NCI-H82 (cell line): ENCODE data around the gene GRPEL1.
"Not testable (repeated sequence)": the region's sequence is repeated elsewhere in the genome, so short reads cannot be mapped to it uniquely, and the experiment has no call there.

Experiments
- DNase-seq: peaks from one replicate; lab custom pipeline; 2025; lab: John Stamatoyannopoulos, UW

GRPEL1 gene

DNA sequence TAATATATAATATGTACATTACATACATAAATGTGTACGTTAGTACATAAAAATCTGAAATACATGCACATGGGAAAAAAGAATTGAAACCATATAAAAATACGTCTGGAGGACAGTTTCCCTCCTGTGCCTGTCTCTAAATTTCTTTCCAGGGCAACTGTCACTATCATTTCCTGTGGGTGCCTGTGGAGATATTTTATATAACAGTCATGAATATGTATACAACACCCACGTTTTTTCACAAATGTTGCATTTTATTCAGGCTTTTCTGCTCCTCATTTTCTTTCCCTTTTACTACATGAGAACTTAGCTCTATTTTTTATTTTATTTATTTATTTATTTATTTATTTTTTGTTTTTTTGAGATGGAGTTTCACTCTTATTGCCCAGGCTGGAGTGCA, 24.2 kb upstream of the GRPEL1 start:
- DNase-seq: no peak

DNA sequence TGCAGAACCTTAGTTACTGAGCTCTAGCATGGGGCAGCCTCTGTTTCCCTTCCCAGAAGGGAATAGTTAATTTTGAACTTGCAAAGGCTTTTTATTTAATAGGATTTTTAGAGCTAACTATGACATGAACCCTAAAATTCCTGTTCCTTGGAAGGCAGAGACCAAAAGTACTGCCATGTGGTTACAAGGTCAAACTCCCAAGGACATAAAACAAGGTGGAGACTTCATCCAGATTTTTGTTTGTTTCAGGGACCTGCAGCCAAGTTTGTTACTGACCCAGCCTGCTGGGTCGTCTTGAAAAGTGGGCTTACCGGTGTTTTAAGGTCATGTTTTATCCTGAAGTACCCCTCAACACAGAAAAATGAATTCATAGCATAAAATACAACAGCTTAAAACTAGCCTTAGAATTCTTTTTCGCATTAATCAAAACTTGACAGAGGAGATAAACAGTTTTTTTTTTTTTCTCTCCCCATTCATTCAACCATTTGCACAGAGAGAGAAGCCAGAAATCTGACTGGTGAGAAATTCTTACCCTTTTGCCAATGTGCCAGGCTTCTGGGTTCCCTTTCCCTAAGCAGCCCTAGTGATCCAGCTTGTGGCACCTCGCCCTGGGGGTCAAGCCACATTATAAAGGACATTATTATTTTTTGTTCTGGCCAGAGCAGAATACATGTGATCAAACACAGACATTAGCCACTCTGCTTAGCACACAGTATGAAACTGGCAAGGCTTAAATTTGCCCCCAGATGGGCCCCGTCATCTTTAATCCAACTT, 21.5 kb upstream of the GRPEL1 start:
- DNase-seq: no peak

DNA sequence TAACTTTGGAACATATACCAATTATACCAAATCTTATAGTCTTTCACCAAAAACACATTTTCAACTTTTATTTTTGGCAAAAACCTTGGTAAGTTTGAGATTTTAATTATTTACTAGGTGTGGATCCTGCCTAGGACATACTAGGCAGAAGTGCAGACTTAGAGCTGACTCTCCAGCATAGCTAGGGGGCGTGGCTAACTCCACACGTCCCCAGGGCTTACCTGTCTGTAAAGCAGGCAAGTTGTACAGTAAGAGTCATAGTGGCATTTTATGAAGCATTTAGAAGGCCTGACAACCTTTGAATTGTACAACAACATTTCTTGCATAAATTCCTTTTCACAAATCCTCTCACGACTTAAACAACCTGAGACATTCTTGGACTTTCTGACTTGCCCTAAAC, 19.2 kb upstream of the GRPEL1 start:
- no peak for DNase-seq

DNA sequence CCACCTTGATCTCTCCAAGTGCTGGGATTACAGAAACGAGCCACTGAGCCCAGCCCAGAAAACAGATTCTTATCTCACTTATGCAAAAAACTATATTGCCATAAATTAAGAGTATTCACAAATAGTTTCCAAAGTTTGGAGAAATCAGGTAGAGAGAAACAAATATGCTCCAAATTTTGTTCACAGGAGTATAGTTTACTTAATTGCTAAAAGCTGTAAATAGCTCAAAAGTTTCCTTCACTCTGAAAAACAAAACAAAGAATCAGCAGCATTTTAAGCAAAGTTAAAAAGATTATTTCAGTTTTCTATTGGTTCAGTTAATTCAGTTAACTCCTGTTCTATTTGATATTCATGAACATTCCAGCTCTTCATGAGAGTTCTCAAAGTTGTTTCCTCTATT, 18.5 kb upstream of the GRPEL1 start:
- DNase-seq: no peak

DNA sequence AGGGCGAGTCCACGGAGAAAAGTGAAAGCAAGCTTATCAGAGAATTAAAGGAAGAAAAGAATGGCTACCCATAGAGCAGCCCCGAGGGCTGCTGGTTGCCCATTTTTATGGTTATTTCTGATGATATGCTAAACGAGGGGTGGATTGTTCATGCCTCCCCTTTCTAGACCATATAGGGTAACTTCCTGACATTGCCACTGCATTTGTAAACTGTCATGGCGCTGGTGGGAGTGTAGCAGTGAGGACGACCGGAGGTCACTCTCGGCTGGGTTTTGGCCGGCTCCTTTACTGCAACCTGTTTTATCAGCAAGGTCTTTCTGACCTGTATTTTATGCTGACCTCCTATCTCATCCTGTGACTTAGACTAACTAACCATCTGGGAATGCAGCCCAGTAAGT, 16.7 kb upstream of the GRPEL1 start:
- DNase-seq: not testable (repeated sequence)

DNA sequence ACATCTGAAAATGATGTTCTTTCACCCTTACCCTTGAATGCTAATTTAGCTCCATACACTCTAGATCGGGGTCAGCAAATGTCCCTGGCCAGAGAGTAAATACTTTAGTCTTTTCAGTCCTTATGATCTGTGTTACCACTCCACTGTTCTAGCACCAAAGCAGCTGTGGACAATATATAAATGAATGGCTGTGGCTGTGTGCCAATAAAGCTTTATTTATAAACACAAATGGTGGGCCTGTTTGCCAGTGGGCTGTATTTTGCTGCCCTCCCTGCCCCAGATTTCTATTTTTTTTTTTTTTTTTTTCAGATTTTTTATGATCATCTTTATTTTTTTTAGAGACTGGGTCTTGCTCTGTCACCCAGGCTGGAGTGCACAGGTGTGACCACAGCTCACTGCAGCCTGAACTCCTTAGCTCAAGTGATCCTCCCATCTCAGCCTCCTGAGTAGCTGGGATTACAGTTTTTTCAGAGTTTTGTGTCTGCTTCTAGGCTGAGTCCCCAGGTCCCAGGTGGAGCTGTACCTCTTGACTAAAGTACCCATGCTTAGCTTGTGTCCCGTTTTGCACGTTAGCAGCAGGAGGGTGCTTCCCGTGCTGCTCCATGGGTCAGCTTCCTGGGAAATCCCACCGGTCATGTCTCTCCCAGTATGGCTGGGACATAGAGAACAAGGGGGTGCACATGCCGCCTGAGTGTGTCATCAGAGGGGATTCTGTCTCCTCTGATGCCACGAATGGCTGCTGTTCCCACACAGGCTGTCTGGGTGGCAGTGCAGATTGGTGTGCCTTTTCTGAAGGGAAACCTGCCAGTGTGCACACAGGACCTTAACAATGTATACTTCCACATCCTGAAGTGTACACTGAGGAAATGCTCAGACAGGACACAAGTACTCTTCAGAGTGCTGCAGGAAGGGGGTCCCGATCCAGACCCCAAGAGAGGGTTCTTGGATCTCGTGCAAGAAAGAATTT, 16.0 kb upstream of the GRPEL1 start:
- no peak for DNase-seq

DNA sequence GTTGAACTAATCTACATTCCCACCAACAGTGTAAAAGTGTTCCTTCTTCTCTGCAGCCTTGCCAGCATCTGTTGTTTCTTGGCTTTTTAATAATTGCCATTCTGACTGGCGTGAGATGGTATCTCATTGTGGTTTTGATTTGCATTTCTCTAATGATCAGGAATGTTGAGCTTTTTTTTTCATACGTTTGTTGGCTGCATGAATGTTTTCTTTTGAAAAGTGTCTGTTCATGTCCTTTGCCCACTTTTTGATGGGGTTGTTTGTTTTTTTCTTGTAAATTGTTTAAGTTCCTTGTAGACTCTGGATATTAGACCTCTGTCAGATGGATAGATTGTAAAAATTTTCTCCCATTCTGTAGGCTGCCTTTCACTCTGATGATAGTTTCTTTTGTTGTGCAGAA, 12.0 kb upstream of the GRPEL1 start:
- not testable (repeated sequence) for DNase-seq

DNA sequence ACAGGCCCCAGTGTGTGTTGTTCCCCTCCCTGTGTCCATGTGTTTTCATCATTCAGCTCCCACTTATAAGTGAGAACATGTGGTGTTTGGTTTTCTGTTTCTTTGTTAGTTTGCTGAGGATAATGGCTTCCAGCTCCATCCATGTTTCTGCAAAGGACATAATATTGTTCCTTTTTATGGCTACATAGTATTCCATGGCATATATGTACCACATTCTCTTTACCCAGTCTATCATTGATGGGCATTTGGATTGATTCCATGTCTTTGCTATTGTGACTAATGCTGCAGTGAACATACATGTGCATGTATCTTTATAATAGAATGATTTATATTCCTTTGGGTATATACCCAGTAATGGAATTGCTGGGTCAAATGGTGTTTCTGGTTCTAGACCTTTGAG, 11.6 kb upstream of the GRPEL1 start:
- not testable (repeated sequence) for DNase-seq

DNA sequence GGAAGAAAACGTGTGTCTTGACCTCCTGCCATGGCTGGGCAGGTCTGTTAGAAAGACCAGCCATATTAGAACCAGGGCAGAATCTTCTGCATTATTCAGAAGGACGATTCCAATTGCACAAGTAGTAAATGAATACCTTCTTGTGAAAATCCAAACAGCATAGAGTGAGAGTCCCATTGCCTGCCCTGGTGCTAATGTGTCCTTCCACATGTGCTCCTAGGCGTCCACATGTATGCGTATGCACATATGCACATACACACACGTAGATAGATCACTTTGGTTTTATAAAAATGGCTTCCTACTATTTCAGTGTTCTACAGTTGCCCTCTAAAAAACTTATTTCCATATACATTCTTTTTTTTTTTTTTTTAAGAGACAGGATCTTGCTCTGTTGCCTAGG, 10.2 kb upstream of the GRPEL1 start:
- no peak for DNase-seq

DNA sequence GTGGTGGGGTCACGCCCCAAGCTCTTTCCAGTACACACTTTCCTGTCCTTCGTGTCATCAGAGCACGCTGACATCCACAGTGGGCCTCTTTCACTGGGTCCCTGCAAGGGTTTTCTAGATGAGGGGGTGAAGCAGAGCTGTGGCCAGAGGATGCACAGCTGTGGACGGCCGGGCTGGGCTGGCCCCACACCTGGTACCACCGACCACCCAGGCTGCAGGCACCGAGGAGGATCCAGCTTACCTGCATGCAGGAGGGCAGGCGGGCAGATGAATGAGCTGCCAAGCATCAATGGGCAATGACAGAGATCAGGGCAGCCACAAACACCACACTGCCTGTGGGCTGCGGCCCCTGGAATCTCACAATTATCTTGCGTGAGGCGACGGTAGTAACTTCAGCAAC, 9.5 kb upstream of the GRPEL1 start:
- no peak for DNase-seq

DNA sequence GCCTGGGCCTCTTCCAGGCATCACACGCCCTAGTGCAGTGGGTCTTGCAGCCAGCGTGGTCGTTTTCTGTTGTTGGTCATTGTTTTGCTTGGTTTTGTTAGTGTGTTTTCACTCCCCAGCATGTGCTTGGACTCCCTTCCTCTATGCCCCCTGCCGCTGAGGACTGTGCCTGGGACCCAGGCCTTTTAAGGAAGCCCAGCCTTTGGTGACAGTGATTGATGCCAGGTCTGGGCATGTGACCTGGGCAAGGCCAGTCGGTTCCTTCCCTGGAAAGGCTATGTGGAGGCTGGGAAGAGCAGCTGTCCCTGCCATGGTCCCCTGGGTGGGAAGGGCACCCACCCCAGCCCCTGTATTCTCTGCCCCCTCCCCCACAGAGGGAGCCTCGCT, 8.8 kb upstream of the GRPEL1 start:
- no peak for DNase-seq

DNA sequence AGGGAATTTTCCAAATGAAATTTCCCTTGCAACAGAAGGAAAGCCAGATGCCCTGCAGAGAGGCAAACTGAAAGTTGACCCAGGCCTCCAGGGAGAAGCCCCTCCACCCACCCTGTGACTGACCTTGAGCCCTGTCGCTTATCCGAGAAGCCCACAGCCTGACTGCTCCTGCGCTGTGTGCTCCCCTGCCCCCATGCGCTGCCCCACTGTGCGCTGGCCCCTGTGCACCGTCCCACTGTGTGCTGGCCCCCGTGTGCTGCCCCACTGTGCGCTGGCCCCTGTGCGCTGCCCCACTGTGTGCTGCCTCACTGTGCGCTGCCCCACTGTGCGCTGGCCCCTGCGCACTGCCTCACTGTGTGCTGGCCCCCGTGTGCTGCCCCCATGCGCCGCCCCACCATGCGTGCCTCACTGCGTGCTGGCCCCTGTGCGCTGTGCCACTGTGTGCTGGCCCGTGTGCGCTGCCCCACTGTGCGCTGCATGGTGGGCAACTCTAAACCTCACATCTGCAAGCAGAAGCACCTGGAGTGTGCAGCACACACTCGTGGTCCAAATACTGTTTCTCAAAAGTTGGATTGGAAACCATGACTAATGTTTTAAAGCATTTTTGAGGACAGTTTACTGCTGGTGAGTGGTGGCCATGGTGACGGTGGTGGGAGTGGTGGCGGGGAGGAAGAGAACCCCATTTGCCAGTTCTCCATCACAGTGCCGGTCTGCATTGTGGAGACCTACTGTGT, 8.3 kb upstream of the GRPEL1 start:
- no peak for DNase-seq

DNA sequence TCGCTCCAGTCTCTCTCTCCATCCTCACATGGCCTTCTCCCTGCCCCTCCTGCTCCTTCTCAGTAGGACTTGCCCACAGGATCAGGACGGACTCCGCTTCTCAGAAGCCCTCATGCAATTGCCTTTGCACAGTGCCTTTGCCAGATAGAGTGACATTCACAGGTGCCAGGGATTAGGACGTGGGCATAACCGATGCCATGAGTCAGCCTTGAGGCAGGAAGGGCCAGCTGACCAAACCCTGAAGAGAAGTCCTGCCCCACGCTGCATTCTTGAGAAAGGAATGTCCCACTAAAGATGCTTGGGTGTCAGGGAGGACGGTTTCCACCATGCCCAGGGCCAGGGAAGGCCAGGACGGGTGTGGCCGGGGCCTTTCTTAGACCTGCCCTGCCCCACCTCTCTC, 6.6 kb upstream of the GRPEL1 start:
- no peak for DNase-seq

DNA sequence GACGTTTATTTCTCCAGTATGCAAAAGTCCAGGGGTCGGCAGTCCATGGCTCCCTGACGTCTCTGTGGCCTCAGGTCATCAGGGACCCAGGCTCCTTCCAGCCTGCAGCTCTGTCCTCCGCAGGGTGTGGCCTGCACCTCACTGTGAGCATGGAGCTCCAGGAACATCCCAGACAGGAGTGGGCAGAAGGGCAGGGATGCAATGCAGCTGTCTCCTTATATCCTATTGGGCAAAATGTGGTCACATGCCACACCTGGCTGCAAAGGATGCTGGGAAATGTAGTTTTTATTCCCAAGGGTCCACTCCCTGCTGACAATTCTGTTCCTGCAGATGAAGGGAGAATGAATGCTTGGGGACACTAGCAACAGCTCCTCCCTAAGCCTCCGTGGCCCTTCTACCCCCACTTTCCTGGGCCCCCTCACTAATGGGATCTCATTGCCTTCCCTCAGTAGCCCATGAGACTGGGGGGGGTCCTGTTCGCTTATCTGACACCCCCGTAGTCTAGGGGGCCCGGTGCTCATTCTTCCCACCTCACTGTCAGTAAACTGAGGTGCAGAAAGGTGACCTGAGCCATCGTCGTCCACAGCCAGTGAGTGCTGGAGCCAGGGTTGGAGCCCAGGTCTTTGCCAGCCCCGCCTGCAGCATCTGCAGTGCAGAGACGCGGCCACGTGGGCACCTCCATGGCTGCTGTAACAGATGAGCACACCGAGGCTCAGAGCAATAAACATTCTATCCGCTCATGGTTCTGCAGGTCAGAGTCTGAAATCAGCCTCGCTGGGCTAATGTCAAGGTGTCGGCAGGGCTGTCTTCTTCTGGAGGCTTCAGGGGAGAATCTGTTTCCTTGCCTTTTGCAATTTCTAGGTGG, 5.9 kb upstream of the GRPEL1 start:
- DNase-seq: peak; percentile 88

DNA sequence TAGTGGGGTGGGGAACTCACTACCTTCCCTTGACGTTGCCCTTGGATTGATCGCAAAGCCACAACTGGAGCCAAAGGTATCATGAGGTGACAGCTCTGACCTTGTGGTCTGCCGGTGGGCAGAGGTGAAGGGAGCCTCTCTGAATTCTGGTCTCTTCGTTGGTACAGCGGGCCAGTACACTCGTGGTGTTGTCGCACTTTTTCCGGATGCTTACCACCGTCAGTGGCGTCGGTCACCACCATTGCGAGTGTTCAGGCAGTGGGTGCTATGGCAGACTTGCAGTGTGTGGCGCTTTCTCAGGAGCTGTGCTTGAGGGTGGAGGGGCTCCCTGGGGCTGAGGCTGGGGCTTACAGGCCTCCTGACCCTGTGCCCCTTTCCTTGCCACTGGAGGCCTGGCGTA, 5.2 kb upstream of the GRPEL1 start:
- DNase-seq: no peak

DNA sequence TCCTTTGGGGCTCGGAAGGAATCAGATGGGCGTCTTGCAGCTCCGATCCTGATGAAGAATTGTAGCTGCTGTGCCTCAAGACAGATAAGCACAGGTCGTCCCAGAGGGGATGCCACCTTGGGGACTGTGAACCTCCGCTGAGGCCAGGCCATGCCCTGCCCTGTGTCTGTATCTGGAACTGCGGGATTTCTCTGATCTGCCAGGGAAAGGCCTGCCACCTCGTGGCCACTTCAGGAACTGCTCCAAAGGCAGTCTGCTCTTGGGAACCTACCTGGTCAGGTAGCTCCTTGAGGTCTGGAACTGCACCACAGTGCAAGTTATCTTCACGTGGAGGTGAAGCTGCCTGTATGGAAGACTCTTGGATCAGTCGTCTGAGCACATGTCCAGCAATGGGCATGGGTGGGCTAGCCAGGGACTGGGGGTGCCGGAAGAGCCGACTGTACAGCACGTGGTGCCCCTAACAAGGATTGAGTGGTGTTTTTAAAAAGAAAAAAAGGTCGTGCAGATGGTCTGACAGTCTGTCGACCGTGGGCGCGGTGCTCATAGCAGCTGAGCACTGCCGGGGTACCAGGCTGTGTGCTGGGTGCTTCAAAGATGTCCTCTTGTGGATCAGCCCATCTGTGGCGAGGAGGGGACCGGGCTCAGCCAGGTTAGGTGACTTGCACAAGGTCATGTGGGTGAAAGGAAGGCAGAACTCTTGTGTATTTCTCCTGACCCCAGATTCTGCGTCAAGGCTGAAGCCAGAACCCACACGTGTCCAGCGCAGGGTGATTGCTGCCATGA, 3.1 kb upstream of the GRPEL1 start:
- DNase-seq: peak; percentile 83

DNA sequence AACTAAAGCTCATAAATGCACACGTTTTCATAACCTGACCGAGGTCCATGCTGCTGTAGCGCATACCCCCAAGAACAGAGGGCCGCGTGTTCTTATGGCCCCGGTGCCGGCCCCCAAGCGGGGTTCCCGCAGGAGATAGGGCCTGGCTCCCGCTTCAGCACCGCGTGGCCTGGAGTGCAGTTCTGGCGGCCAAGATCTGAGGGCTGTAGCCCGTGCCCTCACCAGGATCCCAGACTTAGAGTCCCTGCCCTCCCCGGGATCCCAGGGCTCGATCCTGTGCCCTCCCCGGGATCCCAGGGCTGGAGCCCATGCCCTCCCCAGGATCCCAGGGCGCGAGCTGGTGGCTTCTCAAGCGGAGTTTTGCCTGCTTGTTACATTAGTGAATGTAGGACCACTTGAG, 1.0 kb upstream of the GRPEL1 start:
- peak; percentile 26 for DNase-seq

DNA sequence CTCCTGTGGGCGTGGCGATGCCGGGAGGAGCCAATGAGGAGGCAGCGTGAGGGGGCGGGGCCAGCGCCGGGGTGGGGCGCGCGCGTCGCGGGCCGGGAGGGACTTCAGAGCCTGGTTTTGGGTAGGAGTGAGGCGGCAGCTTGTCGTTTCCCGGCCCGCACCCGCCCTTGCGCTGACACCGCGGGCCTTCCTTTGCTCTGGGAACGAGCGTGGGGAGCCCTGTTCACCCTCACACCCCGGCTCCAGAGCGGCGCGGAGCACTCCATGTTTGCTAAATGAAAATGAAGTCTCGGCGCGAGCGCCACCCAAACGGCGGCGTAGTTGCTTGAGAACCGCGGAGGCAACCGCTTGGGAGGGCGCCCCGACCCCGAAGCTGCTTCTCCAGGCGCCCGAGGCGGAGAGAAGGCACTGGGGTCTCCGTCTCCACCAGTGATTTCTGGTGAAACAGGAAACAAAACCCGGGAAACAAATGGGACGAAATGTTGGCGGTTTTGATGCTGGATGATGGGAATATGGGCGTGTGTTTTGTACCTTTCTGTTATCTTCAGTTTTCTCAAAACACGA, 497 bp upstream of the GRPEL1 start:
- DNase-seq: no peak

DNA sequence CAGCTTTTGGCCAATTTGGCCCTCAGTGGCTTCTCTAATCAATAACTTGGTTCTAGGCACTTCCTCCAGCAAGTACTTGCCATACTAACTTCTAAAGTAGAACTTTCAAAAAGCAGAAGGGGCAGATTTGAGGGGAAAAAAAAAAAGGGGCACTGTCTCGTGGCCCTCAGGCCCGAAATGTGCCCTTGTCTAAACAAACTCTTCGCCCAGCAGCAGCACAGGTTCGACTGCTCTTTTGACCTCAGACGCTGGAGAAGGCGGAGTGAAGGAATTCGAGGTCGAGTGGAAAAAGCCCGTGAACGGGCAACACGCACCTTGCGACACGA, 775 bp downstream of the GRPEL1 start:
- DNase-seq: no peak

DNA sequence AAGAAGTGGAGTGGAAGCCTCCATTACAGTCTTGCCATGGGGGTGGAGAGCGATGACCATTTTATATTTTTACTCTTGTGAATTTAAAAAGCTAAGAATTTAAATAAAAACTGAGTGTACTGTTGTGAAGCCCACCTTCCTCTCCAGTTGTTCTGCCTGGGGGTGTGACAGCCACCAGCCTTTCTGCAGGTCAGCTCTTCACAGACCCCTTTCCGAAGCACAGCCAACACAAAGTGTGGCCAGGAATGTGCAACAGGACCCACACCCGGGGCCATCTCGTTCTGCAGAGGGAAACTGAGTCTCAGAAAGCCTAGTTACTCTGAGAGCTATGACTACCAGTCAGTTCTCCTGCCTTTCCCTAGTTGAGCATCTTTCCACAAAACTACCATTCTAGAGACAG, 1.4 kb downstream of the GRPEL1 start:
- DNase-seq: no peak

DNA sequence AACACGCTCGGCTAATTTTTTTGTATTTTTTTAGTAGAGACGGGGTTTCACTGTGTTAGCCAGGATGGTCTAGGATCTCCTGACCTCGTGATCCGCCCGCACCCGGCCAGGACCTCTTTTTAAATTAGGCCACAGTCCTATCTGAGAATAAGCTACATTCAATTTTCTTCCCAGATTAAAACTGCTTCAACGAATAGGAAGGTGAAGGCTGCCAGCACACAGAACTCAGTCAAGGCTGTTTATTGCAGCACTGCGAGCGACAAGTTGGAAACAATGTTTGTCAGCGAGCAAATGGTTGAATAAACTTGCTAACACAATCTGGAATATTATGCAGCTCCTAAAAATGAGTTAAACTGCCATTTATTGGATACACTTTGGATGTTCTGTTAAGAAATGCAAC, 1.9 kb downstream of the GRPEL1 start:
- DNase-seq: no peak
